HL-60 (cell line): ENCODE data around the gene GADD45A.

Experiments used
- GABPA ChIP-seq: IDR thresholded peaks from 2 replicates; pipeline ENCODE4 v1.6.1; 2012; ENCODE audit warnings: low read depth
- SPI1 ChIP-seq: IDR thresholded peaks from 2 replicates; pipeline ENCODE4 v1.6.1; 2012; ENCODE audit warnings: low read depth, mild to moderate bottlenecking, borderline replicate concordance
- TF ChIP-seq, protein P1 (sequence below): IDR thresholded peaks from one replicate; pipeline ENCODE4 v1.5.1; 2011; ENCODE audit warnings: low read length, control low read depth, inconsistent platforms; ENCODE audit not compliant: insufficient read depth
- TF ChIP-seq, protein P2 (sequence below): IDR thresholded peaks from 2 replicates; pipeline ENCODE4 v1.6.1; 2012; ENCODE audit warnings: low read depth; ENCODE audit not compliant: insufficient replicate concordance

DNA sequence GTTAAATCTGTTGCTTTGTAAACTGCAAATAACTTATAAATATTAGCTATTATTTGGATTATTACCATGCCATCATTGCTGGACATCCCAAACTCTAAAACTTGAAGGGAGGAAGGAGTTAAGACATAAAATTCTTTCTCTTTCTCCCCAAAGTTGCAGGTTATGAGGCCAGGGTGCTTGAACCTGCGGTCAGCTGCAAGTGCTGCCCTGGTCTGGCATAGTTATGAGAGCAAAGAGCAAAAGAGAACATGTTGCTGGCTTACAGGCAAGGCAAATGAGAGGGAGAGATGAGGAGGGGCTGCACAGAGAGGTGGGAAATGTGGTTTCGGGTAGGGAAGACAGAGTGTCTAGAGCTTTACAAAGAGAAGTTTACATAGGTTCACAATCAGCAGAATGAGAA lies 30.8 kb downstream of the GADD45A start:
- TF ChIP-seq, protein P1, sequence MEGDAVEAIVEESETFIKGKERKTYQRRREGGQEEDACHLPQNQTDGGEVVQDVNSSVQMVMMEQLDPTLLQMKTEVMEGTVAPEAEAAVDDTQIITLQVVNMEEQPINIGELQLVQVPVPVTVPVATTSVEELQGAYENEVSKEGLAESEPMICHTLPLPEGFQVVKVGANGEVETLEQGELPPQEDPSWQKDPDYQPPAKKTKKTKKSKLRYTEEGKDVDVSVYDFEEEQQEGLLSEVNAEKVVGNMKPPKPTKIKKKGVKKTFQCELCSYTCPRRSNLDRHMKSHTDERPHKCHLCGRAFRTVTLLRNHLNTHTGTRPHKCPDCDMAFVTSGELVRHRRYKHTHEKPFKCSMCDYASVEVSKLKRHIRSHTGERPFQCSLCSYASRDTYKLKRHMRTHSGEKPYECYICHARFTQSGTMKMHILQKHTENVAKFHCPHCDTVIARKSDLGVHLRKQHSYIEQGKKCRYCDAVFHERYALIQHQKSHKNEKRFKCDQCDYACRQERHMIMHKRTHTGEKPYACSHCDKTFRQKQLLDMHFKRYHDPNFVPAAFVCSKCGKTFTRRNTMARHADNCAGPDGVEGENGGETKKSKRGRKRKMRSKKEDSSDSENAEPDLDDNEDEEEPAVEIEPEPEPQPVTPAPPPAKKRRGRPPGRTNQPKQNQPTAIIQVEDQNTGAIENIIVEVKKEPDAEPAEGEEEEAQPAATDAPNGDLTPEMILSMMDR = no peak
- TF ChIP-seq, protein P2, sequence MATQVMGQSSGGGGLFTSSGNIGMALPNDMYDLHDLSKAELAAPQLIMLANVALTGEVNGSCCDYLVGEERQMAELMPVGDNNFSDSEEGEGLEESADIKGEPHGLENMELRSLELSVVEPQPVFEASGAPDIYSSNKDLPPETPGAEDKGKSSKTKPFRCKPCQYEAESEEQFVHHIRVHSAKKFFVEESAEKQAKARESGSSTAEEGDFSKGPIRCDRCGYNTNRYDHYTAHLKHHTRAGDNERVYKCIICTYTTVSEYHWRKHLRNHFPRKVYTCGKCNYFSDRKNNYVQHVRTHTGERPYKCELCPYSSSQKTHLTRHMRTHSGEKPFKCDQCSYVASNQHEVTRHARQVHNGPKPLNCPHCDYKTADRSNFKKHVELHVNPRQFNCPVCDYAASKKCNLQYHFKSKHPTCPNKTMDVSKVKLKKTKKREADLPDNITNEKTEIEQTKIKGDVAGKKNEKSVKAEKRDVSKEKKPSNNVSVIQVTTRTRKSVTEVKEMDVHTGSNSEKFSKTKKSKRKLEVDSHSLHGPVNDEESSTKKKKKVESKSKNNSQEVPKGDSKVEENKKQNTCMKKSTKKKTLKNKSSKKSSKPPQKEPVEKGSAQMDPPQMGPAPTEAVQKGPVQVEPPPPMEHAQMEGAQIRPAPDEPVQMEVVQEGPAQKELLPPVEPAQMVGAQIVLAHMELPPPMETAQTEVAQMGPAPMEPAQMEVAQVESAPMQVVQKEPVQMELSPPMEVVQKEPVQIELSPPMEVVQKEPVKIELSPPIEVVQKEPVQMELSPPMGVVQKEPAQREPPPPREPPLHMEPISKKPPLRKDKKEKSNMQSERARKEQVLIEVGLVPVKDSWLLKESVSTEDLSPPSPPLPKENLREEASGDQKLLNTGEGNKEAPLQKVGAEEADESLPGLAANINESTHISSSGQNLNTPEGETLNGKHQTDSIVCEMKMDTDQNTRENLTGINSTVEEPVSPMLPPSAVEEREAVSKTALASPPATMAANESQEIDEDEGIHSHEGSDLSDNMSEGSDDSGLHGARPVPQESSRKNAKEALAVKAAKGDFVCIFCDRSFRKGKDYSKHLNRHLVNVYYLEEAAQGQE = no peak
- TF ChIP-seq GABPA = no peak
- TF ChIP-seq SPI1 = no peak
